IMR-90 (cell line): ENCODE measurements around the gene SPSB4. TPM values are rescaled to one million over a fixed set of nuclear protein-coding genes. Genes with fewer than 3 reads are reported as not detected.

Source experiments
- ATAC-seq: fragments of 200-7000 bp; cut with Tn5 transposase; 2 replicates; pipeline ENCODE4 v1.9.1; 2020; ENCODE audit warnings: low read depth, mild to moderate bottlenecking, moderate library complexity
- BruUV-seq: library from RNA; stranded (reverse); fragments of 400-500 nt; replicated peaks from 2 replicates; lab custom pipeline; 2021; lab: Mats Ljungman, UMichigan
- CTCF ChIA-PET: fragments of 300-600 bp; formaldehyde crosslinking; extraction: SDS; loops from one replicate; lab custom pipeline; 2021; ENCODE audit warnings: antibody characterized with exemption; lab: Yijun Ruan, JAX
- POLR2A ChIA-PET: fragments of 300-600 bp; sonication (Branson Sonifier 250); formaldehyde crosslinking; loops from one replicate; lab custom pipeline; 2022; ENCODE audit warnings: antibody characterized with exemption; ENCODE audit not compliant: unreplicated experiment; lab: Charles Lee
- DNase-seq: peaks from one replicate; pipeline ENCODE4 v3.0.0; 2013
- H2AFZ ChIP-seq: replicated peaks from 2 replicates; pipeline ENCODE3; 2013; ENCODE audit warnings: low read length, mild to moderate bottlenecking; ENCODE audit not compliant: poor library complexity
- H2AK5ac ChIP-seq: 2 replicates; pipeline ENCODE4 v1.6.1; 2013; ENCODE audit warnings: low read depth, low read length, inconsistent platforms
- H2AK9ac ChIP-seq: replicated peaks from 2 replicates; pipeline ENCODE3; 2013; ENCODE audit warnings: mild to moderate bottlenecking, low read depth, low read length, moderate library complexity; ENCODE audit not compliant: poor library complexity
- H2BK120ac ChIP-seq: 2 replicates; pipeline ENCODE4 v1.6.1; 2013; ENCODE audit warnings: low read depth, low read length, inconsistent platforms
- H2BK15ac ChIP-seq: 3 replicates; pipeline ENCODE4 v1.6.1; 2013; ENCODE audit warnings: low read depth, low read length, inconsistent platforms
- H2BK20ac ChIP-seq: 2 replicates; pipeline ENCODE4 v1.6.1; 2013; ENCODE audit warnings: low read depth, mild to moderate bottlenecking, inconsistent platforms, low read length, moderate library complexity
- H2BK5ac ChIP-seq: 2 replicates; pipeline ENCODE4 v1.6.1; 2013; ENCODE audit warnings: mild to moderate bottlenecking, low read depth, low read length, inconsistent platforms; ENCODE audit not compliant: poor library complexity, severe bottlenecking
- H3K14ac ChIP-seq: replicated peaks from 2 replicates; pipeline ENCODE4 v1.6.1; 2013; ENCODE audit warnings: low read depth, low read length, inconsistent platforms
- H3K18ac ChIP-seq: 2 replicates; pipeline ENCODE4 v1.6.1; 2013; ENCODE audit warnings: low read depth, low read length, control low read depth
- H3K23ac ChIP-seq: 2 replicates; pipeline ENCODE4 v1.6.1; 2013; ENCODE audit warnings: low read depth, low read length, inconsistent platforms
- H3K27ac ChIP-seq: 2 replicates; pipeline ENCODE4 v1.5.1; 2013; ENCODE audit warnings: mild to moderate bottlenecking, control low read depth, low read length; ENCODE audit not compliant: insufficient read depth
- H3K27me3 ChIP-seq: 2 replicates; pipeline ENCODE4 v1.6.1; 2013; ENCODE audit warnings: low read length; ENCODE audit not compliant: control insufficient read depth, insufficient read depth
- H3K36me3 ChIP-seq: 2 replicates; pipeline ENCODE4 v1.6.1; 2013; ENCODE audit warnings: low read length, mixed read lengths; ENCODE audit not compliant: control insufficient read depth, insufficient read depth
- H3K4ac ChIP-seq: 2 replicates; pipeline ENCODE4 v1.6.1; 2013; ENCODE audit warnings: low read depth, low read length, inconsistent platforms
- H3K4me1 ChIP-seq: 2 replicates; pipeline ENCODE4 v1.6.1; 2013; ENCODE audit warnings: low read length, mixed read lengths; ENCODE audit not compliant: control insufficient read depth, insufficient read depth
- H3K4me2 ChIP-seq: 2 replicates; pipeline ENCODE4 v1.6.1; 2013; ENCODE audit warnings: low read depth, mild to moderate bottlenecking, control low read depth, low read length, moderate library complexity
- H3K4me3 ChIP-seq: 2 replicates; pipeline ENCODE4 v1.5.1; 2013; ENCODE audit warnings: low read depth, mild to moderate bottlenecking, control low read depth, low read length, moderate library complexity; ENCODE audit not compliant: insufficient read depth
- H3K56ac ChIP-seq: 2 replicates; pipeline ENCODE4 v1.6.1; 2013; ENCODE audit warnings: low read length, inconsistent platforms; ENCODE audit not compliant: insufficient read depth; ENCODE audit errors: extremely low read depth
- H3K79me1 ChIP-seq, 2 experiments: 2 replicates each; pipeline ENCODE4 v1.6.1; 2013; ENCODE audit warnings: low read length in 2 of 2, inconsistent platforms in 1 of 2, low read depth in 1 of 2
- H3K9ac ChIP-seq: 2 replicates; pipeline ENCODE4 v1.6.1; 2013; ENCODE audit warnings: low read depth, low read length, control low read depth
- H3K9me1 ChIP-seq: 2 replicates; pipeline ENCODE4 v1.6.1; 2013; ENCODE audit warnings: low read length, inconsistent platforms; ENCODE audit not compliant: insufficient read depth
- H3K9me3 ChIP-seq: 2 replicates; pipeline ENCODE4 v1.6.1; 2013; ENCODE audit warnings: low read length; ENCODE audit not compliant: control insufficient read depth, insufficient read depth
- H4K20me1 ChIP-seq: 2 replicates; pipeline ENCODE4 v1.6.1; 2013; ENCODE audit warnings: low read length, inconsistent platforms; ENCODE audit not compliant: insufficient read depth
- H4K5ac ChIP-seq: 2 replicates; pipeline ENCODE4 v1.6.1; 2013; ENCODE audit warnings: mild to moderate bottlenecking, low read depth, low read length, control low read depth
- H4K8ac ChIP-seq, 2 experiments: 2 replicates each; pipeline ENCODE4 v1.6.1; 2013; ENCODE audit warnings: low read depth in 2 of 2, low read length in 2 of 2, control low read depth in 1 of 2, inconsistent platforms in 1 of 2
- H4K91ac ChIP-seq: 2 replicates; pipeline ENCODE4 v1.6.1; 2013; ENCODE audit warnings: low read depth, low read length, inconsistent platforms; ENCODE audit not compliant: insufficient read depth
- MAFK ChIP-seq: IDR thresholded peaks from 2 replicates; pipeline ENCODE4 v1.6.1; 2012; ENCODE audit warnings: low read depth, low read length, improper control_type of control experiment
- MXI1 ChIP-seq: IDR thresholded peaks from 2 replicates; pipeline ENCODE4 v1.6.1; 2012; ENCODE audit warnings: low read depth, mild to moderate bottlenecking, low read length, moderate library complexity, borderline replicate concordance
- WGBS, 2 experiments: methylation state at CpG; one replicate each; pipeline versions ENCODE4 v1.1.5 to v1.1.7; 2013; ENCODE audit warnings: missing lambda C conversion rate in 2 of 2; ENCODE audit not compliant: insufficient read length in 1 of 2; ENCODE audit errors: extremely low coverage in 2 of 2; 5-methylcytosine and 5-hydroxymethylcytosine counted together
- dilution Hi-C: fragments of 300-500 bp; cut with HindIII; formaldehyde crosslinking; loops from one replicate; pipeline ENCODE4 v1.14.3; 2018; ENCODE audit warnings: low sequenced_read_pairs; ENCODE audit not compliant: unreplicated experiment
- in situ Hi-C: fragments of 300-500 bp; cut with MboI; formaldehyde crosslinking; loops from 3 replicates; pipeline ENCODE4 v1.14.3; 2019; ENCODE audit warnings: low sequenced_read_pairs, inconsistent platforms, mixed read lengths
- intact Hi-C: fragments of 100-400 bp; cut with micrococcal nuclease; formaldehyde crosslinking; loops from 2 replicates; pipeline ENCODE4 v1.10.0; 2022
- polyA plus RNA-seq, 3 experiments: library from polyadenylated mRNA; depleted of rRNA; stranded (reverse); fragments of >200 nt; gene quantifications; 2 replicates each; pipeline ENCODE4 v1.2.3, GENCODE V29; 2012; ENCODE audit warnings: low replicate concordance in 1 of 3
- total RNA-seq: library from RNA; depleted of rRNA; stranded (reverse); fragments of >200 nt; gene quantifications from 2 replicates; pipeline ENCODE4 v1.2.3, GENCODE V29; 2012

Gene SPSB4
- total and polyA plus RNA-seq, 2 of the 4 experiments (the other 2 are of a cell fraction) = not detected

DNA sequence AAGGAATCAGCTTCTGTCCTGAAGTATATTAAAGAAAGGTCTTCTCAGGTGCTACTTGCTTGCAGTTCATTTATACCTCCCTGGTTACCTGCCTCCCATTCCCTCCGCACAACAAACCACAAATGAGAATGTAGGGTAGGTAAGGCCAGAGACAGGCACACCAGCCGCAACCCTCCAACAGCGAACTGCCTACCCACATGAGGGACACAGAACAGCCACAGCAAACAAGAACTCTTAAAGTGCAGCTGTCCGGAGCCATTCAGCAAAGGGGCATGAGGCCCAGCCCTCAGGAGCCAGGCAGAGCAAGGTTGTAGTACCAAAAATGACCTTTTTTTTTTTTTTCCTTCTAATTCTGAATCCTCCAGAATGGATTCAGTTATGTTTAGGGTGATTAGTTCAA, 52.4 kb downstream of the SPSB4 start:
- Histone ChIP-seq H2AK9ac (no peak overlapping the region), H3K14ac (no peak overlapping the region), H3K36me3 (no peaks in the 10 kb centered on the region), H2AK5ac (no peak overlapping the region), H4K8ac (no peak overlapping the region), H3K4me3 (no peak overlapping the region), H3K18ac (no peak overlapping the region), H3K9ac (no peak overlapping the region), H2BK20ac (no peak overlapping the region), H3K9me3 (no peaks in the 10 kb centered on the region), H4K5ac (no peak overlapping the region), H3K79me1 (no peaks in the 10 kb centered on the region), H3K4me2 (no peak overlapping the region), H3K4ac (no peak overlapping the region), H3K4me1 (no peaks in the 10 kb centered on the region), H3K56ac (no peak overlapping the region), H3K9me1 (no peaks in the 10 kb centered on the region), H3K27ac (no peak overlapping the region), H3K27me3 (peaks cover 27% of the 10 kb centered on the region), H4K20me1 (no peaks in the 10 kb centered on the region), H2BK15ac (no peak overlapping the region), H4K91ac (no peak overlapping the region), H2AFZ (no peak overlapping the region), H2BK5ac (no peak overlapping the region), H3K23ac (no peak overlapping the region), H2BK120ac (no peak overlapping the region)
- no CpG with 5 or more reads among the region's 4 CpGs for WGBS, 2 experiments
- intact Hi-C loops = no loop called here
- TF ChIP-seq MAFK (no peak), MXI1 (no peak)
- ChIA-PET POLR2A (no interaction called here), CTCF (interaction anchor here (0.6 kb wide), 1 partner anchor 181 kb away, joined by 3 read pairs; no protein-coding TSS in a partner anchor)
- dilution Hi-C loops = no loop called here
- BruUV-seq = no TSS peak
- in situ Hi-C loops = loop anchor here (10.0 kb wide), 1 partner anchor 209 kb away; no protein-coding TSS in a partner anchor
- DNase-seq = no peak
- ATAC-seq = no peak
